Activated CD8-positive, alpha-beta memory T cell treated with anti-CD3 and anti-CD28 coated beads, Interleukin-2, amount 10 ng/mL, durations not matched to agents 7 days and 5 days (primary cell): Measurements from ENCODE around the gene SLC45A1. TPM values are rescaled to one million over a fixed set of nuclear protein-coding genes. Genes with fewer than 3 reads are reported as not detected.
"Not testable (repeated sequence)": the region's sequence is repeated elsewhere in the genome, so short reads cannot be mapped to it uniquely, and the experiment has no call there.

ENCODE experiments used
- ATAC-seq: fragments of 150-1000 bp; cut with Tn5 transposase; one replicate; pipeline ENCODE4 v1.10.0; 2021; ENCODE audit warnings: moderate library complexity
- CTCF ChIA-PET: fragments of 350-600 bp; sonication (Branson Sonifier 250); formaldehyde crosslinking; loops from one replicate; lab custom pipeline; 2021; ENCODE audit warnings: antibody characterized with exemption; lab: Charles Lee
- DNase-seq: peaks from one replicate; pipeline ENCODE4 v3.0.0-alpha.2; 2020
- H3K27ac Mint-ChIP-seq: one replicate; pipeline ENCODE4 v1.8.0; 2021; ENCODE audit warnings: mild to moderate bottlenecking, mixed read lengths
- H3K27me3 Mint-ChIP-seq: one replicate; pipeline ENCODE4 v1.8.0; 2021; ENCODE audit warnings: mixed read lengths
- H3K36me3 Mint-ChIP-seq: one replicate; pipeline ENCODE4 v1.8.0; 2021; ENCODE audit warnings: mild to moderate bottlenecking, mixed read lengths
- H3K4me1 Mint-ChIP-seq: one replicate; pipeline ENCODE4 v1.8.0; 2021; ENCODE audit warnings: mixed read lengths
- H3K4me3 Mint-ChIP-seq: one replicate; pipeline ENCODE4 v1.8.0; 2021; ENCODE audit warnings: mild to moderate bottlenecking, moderate library complexity, mixed read lengths
- H3K9me3 Mint-ChIP-seq: one replicate; pipeline ENCODE4 v1.8.0; 2022; ENCODE audit warnings: low read depth, mixed read lengths
- total RNA-seq, 2 experiments: library from RNA; stranded (reverse); gene quantifications; one replicate each; pipeline ENCODE4 v1.2.3, GENCODE V29; 2021

Gene SLC45A1
- under 1 TPM; 0.12 to 0.26 TPM for total RNA-seq

GRCh38 chr1:8317647-8318381, at the start of gene SLC45A1:
SLC45A1 (plus strand) TSS chr1:8318114; CDS start chr1:8324330, 6,216 bp downstream.
- peak within 1 kb of the TSS; percentile 53 for H3K4me3 Mint-ChIP-seq
- H3K4me1 Mint-ChIP-seq, result peaks cover 13% of the 10 kb centered on the region
- DNase-seq (peak; percentile 82), ATAC-seq (peak; percentile 95)
- CTCF ChIA-PET, result interaction anchor here (1.2 to 7.8 kb wide), 2 partner anchors 302 to 335 kb away, joined by 3 to 84 read pairs; no protein-coding TSS in a partner anchor
- H3K36me3 Mint-ChIP-seq, result no peaks in the 10 kb centered on the region
- peaks cover 47% of the 10 kb centered on the region for H3K27me3 Mint-ChIP-seq
- no peaks in the 10 kb centered on the region for H3K9me3 Mint-ChIP-seq
- H3K27ac Mint-ChIP-seq, result no peak within 1 kb of the TSS

- Mint-ChIP-seq H3K4me1 (peaks cover 7% of the 10 kb centered on the region), H3K27me3 (peaks cover 13% of the 10 kb centered on the region), H3K36me3 (peaks cover 3% of the 10 kb centered on the region), H3K27ac (no peak overlapping the region), H3K9me3 (peaks cover 5% of the 10 kb centered on the region), H3K4me3 (no peak overlapping the region)
- DNase-seq, result no peak
- ATAC-seq, result no peak
- CTCF ChIA-PET, result no interaction called here
These were observed 44.9 kb upstream of the SLC45A1 start for GRCh38 chr1:8273036-8273435.

- CTCF ChIA-PET, result no interaction called here
- ATAC-seq, result no peak
- H3K4me1 Mint-ChIP-seq, result peaks cover 7% of the 10 kb centered on the region
- no peak for DNase-seq
- peaks cover 3% of the 10 kb centered on the region for H3K36me3 Mint-ChIP-seq
- peaks cover 12% of the 10 kb centered on the region for H3K27me3 Mint-ChIP-seq
- no peak overlapping the region for H3K4me3 Mint-ChIP-seq
- H3K9me3 Mint-ChIP-seq, result peaks cover 5% of the 10 kb centered on the region
- H3K27ac Mint-ChIP-seq, result no peak overlapping the region
These were observed 43.6 kb upstream of the SLC45A1 start for GRCh38 chr1:8274352-8274751.

DNA sequence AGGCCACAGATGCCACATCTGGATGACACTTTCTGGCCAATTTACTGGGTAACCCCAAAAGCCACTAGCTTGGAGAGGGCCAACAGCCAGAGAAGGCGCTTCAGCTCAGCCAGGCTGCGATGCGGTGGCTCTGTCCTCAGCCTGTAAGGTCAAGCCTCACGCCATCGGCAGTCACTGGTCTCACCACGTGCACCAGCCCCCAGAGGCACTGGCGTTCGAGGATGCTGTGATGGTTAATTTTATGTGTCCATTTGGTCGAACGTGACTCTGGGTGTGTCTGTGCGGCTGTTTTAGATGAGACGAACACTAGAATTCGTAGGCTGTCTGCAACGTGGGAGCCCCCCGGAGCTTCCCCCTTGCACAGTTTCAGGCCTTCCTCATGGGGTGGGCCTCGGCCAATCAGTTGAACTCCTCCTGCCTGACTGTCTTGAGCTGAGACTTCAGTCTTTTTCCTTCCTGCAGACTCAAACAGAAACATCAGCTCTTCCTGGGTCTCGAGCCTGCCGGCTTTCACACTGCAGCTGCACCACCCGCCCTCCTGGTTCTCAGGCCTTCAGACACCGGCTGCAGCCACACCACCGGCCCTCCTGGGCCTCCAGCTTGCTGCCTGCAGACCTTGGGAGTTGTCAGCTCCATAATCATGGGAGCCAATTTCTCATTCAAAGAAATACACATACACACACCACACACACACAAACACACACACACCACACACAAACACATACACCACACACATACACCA, 41.6 kb upstream of the SLC45A1 start:
- Mint-ChIP-seq H3K27ac (no peak overlapping the region), H3K27me3 (peaks cover 12% of the 10 kb centered on the region), H3K36me3 (peaks cover 3% of the 10 kb centered on the region), H3K9me3 (peaks cover 8% of the 10 kb centered on the region), H3K4me1 (peaks cover 7% of the 10 kb centered on the region), H3K4me3 (no peak overlapping the region)
- DNase-seq (peak; percentile 59), ATAC-seq (peak; percentile 86)
- CTCF ChIA-PET, result interaction anchor here (1.2 kb wide), 1 partner anchor 19 kb away, joined by 4 read pairs; no protein-coding TSS in a partner anchor

DNA sequence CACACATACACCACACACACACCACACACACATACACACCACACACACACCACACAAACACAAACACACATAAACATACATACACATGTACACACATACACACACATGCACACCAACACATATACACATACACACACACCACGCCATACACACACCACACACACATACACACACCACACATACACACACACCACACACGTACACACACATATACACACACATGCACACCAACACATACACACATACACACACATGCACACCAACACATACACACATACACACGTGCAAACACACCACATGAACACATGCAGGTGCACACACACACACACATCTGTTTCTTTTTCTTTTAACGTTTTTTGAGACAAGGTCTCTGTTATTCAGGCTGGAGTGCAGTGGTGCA, 41.0 kb upstream of the SLC45A1 start:
- CTCF ChIA-PET, result interaction anchor here (1.2 kb wide), 1 partner anchor 18 kb away, joined by 4 read pairs; no protein-coding TSS in a partner anchor
- H3K27me3 Mint-ChIP-seq, result peaks cover 17% of the 10 kb centered on the region
- peaks cover 8% of the 10 kb centered on the region for H3K9me3 Mint-ChIP-seq
- H3K4me1 Mint-ChIP-seq, result peaks cover 7% of the 10 kb centered on the region
- H3K4me3 Mint-ChIP-seq, result no peak overlapping the region
- H3K36me3 Mint-ChIP-seq, result peaks cover 3% of the 10 kb centered on the region
- H3K27ac Mint-ChIP-seq, result no peak overlapping the region
- no peak for ATAC-seq
- DNase-seq, result no peak

GRCh38 chr1:8278677-8279076, 39.2 kb upstream of the SLC45A1 start:
- H3K4me1 Mint-ChIP-seq, result peaks cover 21% of the 10 kb centered on the region
- H3K27ac Mint-ChIP-seq, ATAC-seq, H3K4me3 Mint-ChIP-seq, H3K9me3 Mint-ChIP-seq, H3K36me3 Mint-ChIP-seq, DNase-seq, CTCF ChIA-PET: not testable (repeated sequence)
- H3K27me3 Mint-ChIP-seq, result peaks cover 32% of the 10 kb centered on the region

DNA sequence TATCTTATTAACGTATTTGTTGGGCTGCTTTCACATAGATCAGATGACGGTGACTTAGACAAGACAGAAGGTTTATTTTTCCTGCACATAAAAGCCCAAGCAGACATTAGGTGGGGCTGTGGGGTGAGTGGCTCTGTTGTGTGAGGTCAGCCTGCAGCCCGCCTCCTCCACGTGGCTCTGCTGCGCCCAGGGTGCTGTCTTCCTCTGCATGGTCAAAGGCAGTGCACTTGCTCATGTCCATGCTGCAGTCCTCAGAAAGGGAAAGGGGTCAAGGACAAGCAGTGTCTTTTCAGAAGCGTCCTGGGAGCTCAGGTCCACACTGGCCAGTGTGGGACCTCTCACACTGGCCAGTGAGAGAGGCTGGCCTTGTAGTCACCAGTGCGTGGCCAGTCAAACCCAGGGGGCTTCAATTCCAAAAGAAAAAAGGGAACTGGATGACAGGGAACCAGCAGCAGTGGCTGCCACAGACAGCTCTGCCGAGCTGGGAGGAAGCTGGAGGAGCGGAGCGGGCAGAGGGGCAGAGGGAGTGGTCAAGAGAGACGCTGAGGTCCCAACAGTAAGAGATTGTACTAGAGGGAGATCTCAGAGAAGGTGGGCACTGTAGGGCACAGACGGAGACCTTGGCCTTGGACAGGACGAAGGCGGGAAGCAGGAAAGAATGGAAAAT, 35.9 kb upstream of the SLC45A1 start:
- DNase-seq, result no peak
- peaks cover 5% of the 10 kb centered on the region for H3K9me3 Mint-ChIP-seq
- peaks cover under 1% of the 10 kb centered on the region for H3K36me3 Mint-ChIP-seq
- no peak overlapping the region for H3K27ac Mint-ChIP-seq
- no peak overlapping the region for H3K4me3 Mint-ChIP-seq
- no peak for ATAC-seq
- CTCF ChIA-PET, result no interaction called here
- peaks cover 16% of the 10 kb centered on the region for H3K4me1 Mint-ChIP-seq
- H3K27me3 Mint-ChIP-seq, result peaks cover 30% of the 10 kb centered on the region

DNA sequence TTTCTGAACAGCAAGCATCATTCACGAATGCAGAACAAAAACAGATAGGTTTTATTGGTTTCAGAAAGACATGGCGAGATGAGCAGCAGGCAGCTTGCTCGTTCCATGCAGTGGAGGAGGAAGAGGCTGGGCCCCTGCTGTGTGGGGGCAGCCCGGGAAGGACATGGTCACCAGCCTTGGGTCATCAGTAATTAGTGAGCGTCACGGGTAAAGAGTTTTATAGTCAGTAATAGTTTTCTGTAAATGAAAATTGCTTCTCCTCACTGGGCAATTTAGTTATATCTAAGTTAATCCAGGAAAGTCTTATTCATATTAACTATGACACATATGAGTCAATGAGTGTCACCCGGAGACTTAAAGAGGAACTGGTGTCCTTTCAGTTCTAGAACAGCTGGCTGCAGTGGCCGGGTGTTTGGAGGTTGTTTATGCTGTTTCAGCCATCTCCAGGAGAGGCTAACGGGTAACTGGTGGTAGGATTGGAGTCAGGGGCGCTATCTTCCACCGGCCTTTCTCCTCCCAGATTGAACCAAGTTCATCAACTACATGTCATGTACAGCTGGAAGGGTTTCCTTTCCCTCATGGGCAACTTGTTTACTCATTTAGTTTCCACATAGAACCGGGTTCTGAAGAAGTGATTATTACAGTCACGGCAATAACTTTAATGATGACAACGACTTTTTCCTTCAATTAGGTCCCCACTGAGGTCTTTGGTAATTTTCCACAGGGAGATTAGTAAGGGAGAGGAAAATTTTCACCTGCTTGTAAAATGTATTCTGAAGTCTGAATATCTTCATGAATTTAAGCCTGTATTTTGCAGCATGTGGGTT, 34.6 kb upstream of the SLC45A1 start:
- Mint-ChIP-seq H3K27me3 (peaks cover 30% of the 10 kb centered on the region), H3K36me3 (no peaks in the 10 kb centered on the region), H3K4me1 (peaks cover 14% of the 10 kb centered on the region), H3K27ac (peak overlapping the region; percentile 17), H3K9me3 (peaks cover 4% of the 10 kb centered on the region), H3K4me3 (no peak overlapping the region)
- ATAC-seq (peak; percentile 75), DNase-seq (peak; percentile 53)
- CTCF ChIA-PET, result no interaction called here

DNA sequence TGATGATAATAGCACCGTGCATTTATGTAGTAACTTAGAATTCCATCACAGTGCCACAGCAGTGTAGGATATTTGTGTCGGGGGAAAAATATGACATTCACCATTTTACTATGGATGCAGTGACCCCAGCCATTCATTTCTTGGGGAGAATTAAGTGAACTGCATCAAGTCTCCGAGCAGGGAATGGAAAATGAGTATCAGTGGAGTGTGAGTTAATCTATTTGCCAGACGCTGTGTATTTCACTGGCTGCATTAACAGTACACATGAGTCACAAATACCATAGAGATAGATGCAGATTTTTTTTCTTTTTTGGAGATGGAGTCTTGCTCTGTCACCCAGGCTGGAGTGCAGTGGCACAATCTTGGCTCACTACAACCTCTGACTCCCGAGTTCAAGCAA, 33.8 kb upstream of the SLC45A1 start:
- no peak overlapping the region for H3K27ac Mint-ChIP-seq
- H3K4me1 Mint-ChIP-seq, result peaks cover 14% of the 10 kb centered on the region
- CTCF ChIA-PET, result interaction anchor here (1.4 kb wide), 1 partner anchor 36 kb away, joined by 3 read pairs; no protein-coding TSS in a partner anchor
- no peak overlapping the region for H3K4me3 Mint-ChIP-seq
- ATAC-seq (no peak), DNase-seq (no peak)
- H3K9me3 Mint-ChIP-seq, result peaks cover 4% of the 10 kb centered on the region
- H3K27me3 Mint-ChIP-seq, result peaks cover 30% of the 10 kb centered on the region
- H3K36me3 Mint-ChIP-seq, result no peaks in the 10 kb centered on the region

GRCh38 chr1:8285103-8285502, 32.8 kb upstream of the SLC45A1 start:
- Mint-ChIP-seq H3K36me3 (no peaks in the 10 kb centered on the region), H3K9me3 (peaks cover 4% of the 10 kb centered on the region), H3K27ac (no peak overlapping the region), H3K27me3 (peaks cover 30% of the 10 kb centered on the region), H3K4me1 (peaks cover 14% of the 10 kb centered on the region), H3K4me3 (no peak overlapping the region)
- DNase-seq (no peak), ATAC-seq (no peak)
- CTCF ChIA-PET, result interaction anchor here (1.4 kb wide), 1 partner anchor 37 kb away, joined by 3 read pairs; no protein-coding TSS in a partner anchor

GRCh38 chr1:8285965-8286364, 31.9 kb upstream of the SLC45A1 start:
- ATAC-seq (no peak), DNase-seq (no peak)
- Mint-ChIP-seq H3K4me3 (no peak overlapping the region), H3K9me3 (peaks cover 2% of the 10 kb centered on the region), H3K27me3 (peaks cover 28% of the 10 kb centered on the region), H3K4me1 (peaks cover 14% of the 10 kb centered on the region), H3K36me3 (no peaks in the 10 kb centered on the region), H3K27ac (no peak overlapping the region)
- CTCF ChIA-PET, result no interaction called here

- Mint-ChIP-seq H3K27me3 (no peaks in the 10 kb centered on the region), H3K9me3 (no peaks in the 10 kb centered on the region), H3K4me1 (no peaks in the 10 kb centered on the region), H3K36me3 (no peaks in the 10 kb centered on the region), H3K27ac (no peak overlapping the region), H3K4me3 (no peak overlapping the region)
- DNase-seq (no peak), ATAC-seq (no peak)
- CTCF ChIA-PET, result no interaction called here
These were observed 24.8 kb upstream of the SLC45A1 start for GRCh38 chr1:8293118-8293517.
